ENCODE data around the gene EFCAB6. TPM values are rescaled to one million over a fixed set of nuclear protein-coding genes. Genes with fewer than 3 reads are reported as not detected.

Gene EFCAB6
- total RNA-seq, 1 donor from 2014 or later = 1.8 TPM

GRCh38 chr22:43851058-43851978 lies 39.2 kb upstream of the EFCAB6 start:
- intact Hi-C loops (cut with micrococcal nuclease) = no loop called here

GRCh38 chr22:43850529-43850928 lies 38.4 kb upstream of the EFCAB6 start:
- H3K4me3 ChIP-seq = no peak overlapping the region
- peaks cover 44% of the 10 kb centered on the region for H3K27me3 ChIP-seq (ENCODE audit: low read depth)
- no peak for DNase-seq
- TF ChIP-seq CTCF (IDR thresholded peaks at IDR 0.05; ENCODE audit: borderline replicate concordance) = no peak
- H3K27ac ChIP-seq (replicated peaks) = no peak overlapping the region
- H3K9me3 ChIP-seq (replicated peaks) = no peaks in the 10 kb centered on the region
- peaks cover 4% of the 10 kb centered on the region for H3K4me1 ChIP-seq
- intact Hi-C loops (cut with micrococcal nuclease) = no loop called here
- H3K36me3 ChIP-seq = no peaks in the 10 kb centered on the region

More at GRCh38 chr22:43851058-43851978, 39.2 kb upstream of the EFCAB6 start:
- TF ChIP-seq CTCF (IDR thresholded peaks at IDR 0.05; ENCODE audit: borderline replicate concordance) = no peak
- Histone ChIP-seq H3K27me3 (ENCODE audit: low read depth) (peaks cover 47% of the 10 kb centered on the region), H3K9me3 (replicated peaks) (peaks cover 2% of the 10 kb centered on the region), H3K27ac (replicated peaks) (no peak overlapping the region), H3K36me3 (no peaks in the 10 kb centered on the region), H3K4me3 (no peak overlapping the region), H3K4me1 (peaks cover 4% of the 10 kb centered on the region)
- DNase-seq = no peak

- no peaks in the 10 kb centered on the region for H3K36me3 ChIP-seq
- intact Hi-C loops (cut with micrococcal nuclease) = no loop called here
- no peak overlapping the region for H3K4me3 ChIP-seq
- no peaks in the 10 kb centered on the region for H3K9me3 ChIP-seq (replicated peaks)
- H3K4me1 ChIP-seq = peaks cover 4% of the 10 kb centered on the region
- no peak overlapping the region for H3K27ac ChIP-seq (replicated peaks)
- TF ChIP-seq CTCF (IDR thresholded peaks at IDR 0.05; ENCODE audit: borderline replicate concordance) = no peak
- no peak for DNase-seq
- peaks cover 44% of the 10 kb centered on the region for H3K27me3 ChIP-seq (ENCODE audit: low read depth)
Measured at GRCh38 chr22:43849731-43850130, 37.6 kb upstream of the EFCAB6 start.

- H3K27ac ChIP-seq (replicated peaks) = no peak overlapping the region
- H3K4me3 ChIP-seq = no peak overlapping the region
- TF ChIP-seq CTCF (IDR thresholded peaks at IDR 0.05; ENCODE audit: borderline replicate concordance) = peak; percentile 64
- peaks cover 55% of the 10 kb centered on the region for H3K27me3 ChIP-seq (ENCODE audit: low read depth)
- H3K9me3 ChIP-seq (replicated peaks) = no peaks in the 10 kb centered on the region
- peak; percentile 36 for DNase-seq
- H3K4me1 ChIP-seq = peaks cover 4% of the 10 kb centered on the region
- no peaks in the 10 kb centered on the region for H3K36me3 ChIP-seq
- intact Hi-C loops (cut with micrococcal nuclease) = no loop called here
Measured at GRCh38 chr22:43848366-43849171, 36.5 kb upstream of the EFCAB6 start.

- Histone ChIP-seq H3K27ac (replicated peaks) (no peak overlapping the region), H3K27me3 (ENCODE audit: low read depth) (peaks cover 49% of the 10 kb centered on the region), H3K4me1 (peaks cover 4% of the 10 kb centered on the region), H3K9me3 (replicated peaks) (no peaks in the 10 kb centered on the region), H3K36me3 (no peaks in the 10 kb centered on the region), H3K4me3 (no peak overlapping the region)
- no peak for TF ChIP-seq CTCF (IDR thresholded peaks at IDR 0.05; ENCODE audit: borderline replicate concordance)
- intact Hi-C loops (cut with micrococcal nuclease) = no loop called here
- no peak for DNase-seq
Measured at GRCh38 chr22:43847376-43848289, 35.5 kb upstream of the EFCAB6 start.
